OCI-LY1 (cell line): ENCODE results near the gene DOCK4.
A peak's percentile ranks its signal among the peaks of the same experiment; 100 is the strongest.

Experiments used
- EZH2 ChIP-seq: fragments of 200-600 bp; sonication (generic), shearing (Covaris generic); IDR thresholded peaks from 2 replicates; pipeline ENCODE4 v1.8.0; 2017; ENCODE audit warnings: borderline replicate concordance, mixed run types, mild to moderate bottlenecking, antibody characterized with exemption, low read length, moderate library complexity, mixed read lengths
- TF ChIP-seq, protein P1 (sequence below): fragments of 200-600 bp; sonication (generic), shearing (Covaris generic); IDR thresholded peaks from 2 replicates; pipeline ENCODE4 v1.5.1; 2017; ENCODE audit warnings: mild to moderate bottlenecking, antibody characterized with exemption, low read length, moderate library complexity, mixed read lengths

DNA sequence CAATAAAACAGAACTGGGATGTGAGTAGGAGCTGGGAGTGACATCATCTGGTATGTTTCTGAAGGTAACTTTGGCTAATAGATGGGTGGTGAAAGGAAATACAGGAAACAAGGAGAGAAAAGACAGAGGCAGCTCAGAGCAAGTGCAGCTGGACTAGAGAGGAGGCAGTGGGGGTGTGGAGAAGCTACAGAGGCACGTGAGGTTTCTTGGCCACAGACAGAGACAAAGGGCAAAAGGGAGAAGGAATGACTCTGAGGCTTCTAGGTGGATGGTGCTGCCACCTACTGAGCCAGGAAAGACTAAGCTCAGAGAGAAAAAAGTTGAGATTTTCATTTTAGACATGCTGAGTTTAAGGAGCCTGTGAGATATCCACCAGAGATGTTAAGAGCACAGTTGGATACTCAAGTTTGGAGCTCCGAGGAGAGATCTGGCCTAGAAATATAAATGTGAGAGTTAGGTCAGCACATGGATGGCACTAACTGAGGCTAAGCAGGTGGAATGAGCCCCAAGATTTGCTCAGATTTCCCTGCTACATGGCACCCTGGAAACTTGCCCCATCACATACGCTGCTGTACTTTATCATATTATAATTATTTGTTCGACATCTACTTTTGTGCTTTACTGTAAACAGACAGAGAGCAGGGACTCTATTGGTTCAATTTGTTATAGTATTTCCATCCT is 350.9 kb downstream of the DOCK4 start:
- no peak for TF ChIP-seq EZH2
- TF ChIP-seq, protein P1, sequence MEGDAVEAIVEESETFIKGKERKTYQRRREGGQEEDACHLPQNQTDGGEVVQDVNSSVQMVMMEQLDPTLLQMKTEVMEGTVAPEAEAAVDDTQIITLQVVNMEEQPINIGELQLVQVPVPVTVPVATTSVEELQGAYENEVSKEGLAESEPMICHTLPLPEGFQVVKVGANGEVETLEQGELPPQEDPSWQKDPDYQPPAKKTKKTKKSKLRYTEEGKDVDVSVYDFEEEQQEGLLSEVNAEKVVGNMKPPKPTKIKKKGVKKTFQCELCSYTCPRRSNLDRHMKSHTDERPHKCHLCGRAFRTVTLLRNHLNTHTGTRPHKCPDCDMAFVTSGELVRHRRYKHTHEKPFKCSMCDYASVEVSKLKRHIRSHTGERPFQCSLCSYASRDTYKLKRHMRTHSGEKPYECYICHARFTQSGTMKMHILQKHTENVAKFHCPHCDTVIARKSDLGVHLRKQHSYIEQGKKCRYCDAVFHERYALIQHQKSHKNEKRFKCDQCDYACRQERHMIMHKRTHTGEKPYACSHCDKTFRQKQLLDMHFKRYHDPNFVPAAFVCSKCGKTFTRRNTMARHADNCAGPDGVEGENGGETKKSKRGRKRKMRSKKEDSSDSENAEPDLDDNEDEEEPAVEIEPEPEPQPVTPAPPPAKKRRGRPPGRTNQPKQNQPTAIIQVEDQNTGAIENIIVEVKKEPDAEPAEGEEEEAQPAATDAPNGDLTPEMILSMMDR: peak; percentile 72
